ENCODE data around the gene OR2W3.

OR2W3 gene

GRCh38 chr1:247895163-247895637 is at the start of gene OR2W3:
Gene OR2W3 (plus strand): TSS chr1:247895587. CDS start chr1:247895587, 0 bp downstream.
- DNase-seq, result no peak

- no peak for DNase-seq
Observed at GRCh38 chr1:247845693-247846017, 49.7 kb upstream of the OR2W3 start.

GRCh38 chr1:247848346-247848745 is 47.0 kb upstream of the OR2W3 start:
- no peak for DNase-seq

GRCh38 chr1:247849616-247850015 is 45.8 kb upstream of the OR2W3 start:
- DNase-seq, result no peak

- DNase-seq, result no peak
Observed at GRCh38 chr1:247854899-247855545, 40.4 kb upstream of the OR2W3 start.

- no peak for DNase-seq
Observed at GRCh38 chr1:247855911-247856310, 39.5 kb upstream of the OR2W3 start.

GRCh38 chr1:247857069-247857984 is 38.1 kb upstream of the OR2W3 start, which contains the start of gene TRIM58:
Gene TRIM58 (plus strand): TSS chr1:247857187. CDS start chr1:247857247, 60 bp downstream.
- no peak for DNase-seq

GRCh38 chr1:247857985-247858619 is 37.3 kb upstream of the OR2W3 start:
- DNase-seq, result no peak

- no peak for DNase-seq
Observed at GRCh38 chr1:247862756-247863155, 32.6 kb upstream of the OR2W3 start.

GRCh38 chr1:247864644-247865043 is 30.7 kb upstream of the OR2W3 start:
- DNase-seq, result no peak

GRCh38 chr1:247865416-247865815 is 30.0 kb upstream of the OR2W3 start:
- no peak for DNase-seq

GRCh38 chr1:247883346-247883745 is 12.0 kb upstream of the OR2W3 start:
- no peak for DNase-seq

GRCh38 chr1:247884797-247885413 is 10.5 kb upstream of the OR2W3 start:
- no peak for DNase-seq

GRCh38 chr1:247895976-247896375 is 589 bp downstream of the OR2W3 start:
- no peak for DNase-seq

GRCh38 chr1:247904122-247904521 is 8.7 kb downstream of the OR2W3 start:
- no peak for DNase-seq

GRCh38 chr1:247905181-247905580 is 9.8 kb downstream of the OR2W3 start:
- DNase-seq, result no peak

GRCh38 chr1:247905910-247906503 is 10.6 kb downstream of the OR2W3 start:
- DNase-seq, result no peak

GRCh38 chr1:247906504-247907047 is 11.2 kb downstream of the OR2W3 start:
- peak; percentile 8 for DNase-seq

- DNase-seq, result no peak
Observed at GRCh38 chr1:247908766-247909165, 13.4 kb downstream of the OR2W3 start.

- no peak for DNase-seq
Observed at GRCh38 chr1:247913786-247914185, 18.4 kb downstream of the OR2W3 start.

- DNase-seq, result no peak
Observed at GRCh38 chr1:247914941-247915662, 19.7 kb downstream of the OR2W3 start.

GRCh38 chr1:247919952-247920351 is 24.6 kb downstream of the OR2W3 start, which contains the start of gene OR2T8:
Gene OR2T8 (plus strand): TSS chr1:247920252. CDS start chr1:247921018, 766 bp downstream.
- DNase-seq, result no peak
